Loucy (cell line): ENCODE results near the gene STRN3.

Experiments used
- H2AFZ ChIP-seq: fragments of 200-600 bp; sonication (generic); 2 replicates; pipeline ENCODE4 v1.6.0; 2016; ENCODE audit warnings: antibody characterized with exemption, mild to moderate bottlenecking, low read length, moderate library complexity
- H3F3A ChIP-seq: fragments of 200-600 bp; 2 replicates; pipeline ENCODE4 v1.6.0; 2016; ENCODE audit warnings: antibody characterized with exemption, low read depth, mild to moderate bottlenecking
- H3K27me3 ChIP-seq: fragments of 200-600 bp; sonication (generic); 2 replicates; pipeline ENCODE4 v1.6.1; 2014; ENCODE audit warnings: low read length, mild to moderate bottlenecking; ENCODE audit not compliant: insufficient read depth, poor library complexity, severe bottlenecking
- H3K36me3 ChIP-seq: fragments of 200-600 bp; sonication (generic); 2 replicates; pipeline ENCODE4 v1.6.1; 2016; ENCODE audit warnings: low read length; ENCODE audit not compliant: insufficient read depth
- H3K4me1 ChIP-seq: fragments of 200-600 bp; sonication (generic); 2 replicates; pipeline ENCODE4 v1.5.1; 2014; ENCODE audit warnings: low read length, mild to moderate bottlenecking; ENCODE audit not compliant: insufficient read depth, poor library complexity, severe bottlenecking
- H3K4me2 ChIP-seq: fragments of 200-600 bp; sonication (generic); 2 replicates; pipeline ENCODE4 v1.6.0; 2014; ENCODE audit warnings: antibody characterized with exemption, low read length, low read depth, mild to moderate bottlenecking; ENCODE audit not compliant: poor library complexity, severe bottlenecking
- H3K4me3 ChIP-seq: fragments of 200-600 bp; sonication (generic); 2 replicates; pipeline ENCODE4 v1.5.1; 2014; ENCODE audit warnings: low read length, mild to moderate bottlenecking, mixed read lengths; ENCODE audit not compliant: poor library complexity, severe bottlenecking
- H3K79me2 ChIP-seq: fragments of 200-600 bp; sonication (generic); 2 replicates; pipeline ENCODE4 v1.6.1; 2014; ENCODE audit warnings: low read length; ENCODE audit not compliant: insufficient read depth
- H3K9ac ChIP-seq: fragments of 200-600 bp; sonication (generic); 2 replicates; pipeline ENCODE4 v1.6.0; 2014; ENCODE audit warnings: mild to moderate bottlenecking, low read depth, low read length, moderate library complexity; ENCODE audit not compliant: poor library complexity, severe bottlenecking
- H3K9me2 ChIP-seq: fragments of 200-600 bp; sonication (generic); replicated peaks from 2 replicates; pipeline ENCODE4 v1.6.1; 2016; ENCODE audit warnings: low read depth, low read length, mixed read lengths
- H3K9me3 ChIP-seq: fragments of 200-600 bp; sonication (generic); 2 replicates; pipeline ENCODE4 v1.6.1; 2014; ENCODE audit warnings: mild to moderate bottlenecking, antibody characterized with exemption, low read length, low read depth; ENCODE audit not compliant: insufficient read depth
- H4K20me1 ChIP-seq: fragments of 200-600 bp; sonication (generic); 2 replicates; pipeline ENCODE4 v1.6.0; 2014; ENCODE audit warnings: antibody characterized with exemption, low read length, mild to moderate bottlenecking; ENCODE audit not compliant: insufficient read depth, poor library complexity, severe bottlenecking
- EZH2phosphoT487 ChIP-seq: fragments of 200-600 bp; IDR thresholded peaks from 2 replicates; pipeline ENCODE4 v1.6.1; 2018; ENCODE audit warnings: antibody characterized with exemption, mild to moderate bottlenecking, moderate library complexity, borderline replicate concordance
- TF ChIP-seq, protein P1 (sequence below): fragments of 200-600 bp; sonication (generic); conservative IDR thresholded peaks from 2 replicates; pipeline ENCODE4 v1.5.1; 2014; ENCODE audit warnings: mild to moderate bottlenecking, antibody characterized with exemption, low read length

STRN3 gene

GRCh38 chr14:30874120-30874998, 151.8 kb downstream of the STRN3 start, which contains the start of gene COCH:
TSS of gene COCH (plus strand) at chr14:30874559. CDS start at chr14:30874939, 380 bp downstream.
- no peaks in the 10 kb centered on the region for H3K9me2 ChIP-seq
- no peak for TF ChIP-seq EZH2phosphoT487
- TF ChIP-seq, protein P1, sequence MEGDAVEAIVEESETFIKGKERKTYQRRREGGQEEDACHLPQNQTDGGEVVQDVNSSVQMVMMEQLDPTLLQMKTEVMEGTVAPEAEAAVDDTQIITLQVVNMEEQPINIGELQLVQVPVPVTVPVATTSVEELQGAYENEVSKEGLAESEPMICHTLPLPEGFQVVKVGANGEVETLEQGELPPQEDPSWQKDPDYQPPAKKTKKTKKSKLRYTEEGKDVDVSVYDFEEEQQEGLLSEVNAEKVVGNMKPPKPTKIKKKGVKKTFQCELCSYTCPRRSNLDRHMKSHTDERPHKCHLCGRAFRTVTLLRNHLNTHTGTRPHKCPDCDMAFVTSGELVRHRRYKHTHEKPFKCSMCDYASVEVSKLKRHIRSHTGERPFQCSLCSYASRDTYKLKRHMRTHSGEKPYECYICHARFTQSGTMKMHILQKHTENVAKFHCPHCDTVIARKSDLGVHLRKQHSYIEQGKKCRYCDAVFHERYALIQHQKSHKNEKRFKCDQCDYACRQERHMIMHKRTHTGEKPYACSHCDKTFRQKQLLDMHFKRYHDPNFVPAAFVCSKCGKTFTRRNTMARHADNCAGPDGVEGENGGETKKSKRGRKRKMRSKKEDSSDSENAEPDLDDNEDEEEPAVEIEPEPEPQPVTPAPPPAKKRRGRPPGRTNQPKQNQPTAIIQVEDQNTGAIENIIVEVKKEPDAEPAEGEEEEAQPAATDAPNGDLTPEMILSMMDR, result no peak
- H3K9me3 ChIP-seq, result no peaks in the 10 kb centered on the region
- no peaks in the 10 kb centered on the region for H3K79me2 ChIP-seq
- no peak within 1 kb of the TSS for H3K4me3 ChIP-seq
- H3K4me2 ChIP-seq, result no peak within 1 kb of the TSS
- no peak within 1 kb of the TSS for H2AFZ ChIP-seq
- no peaks in the 10 kb centered on the region for H4K20me1 ChIP-seq
- no peaks in the 10 kb centered on the region for H3K36me3 ChIP-seq
- no peaks in the 10 kb centered on the region for H3K27me3 ChIP-seq
- no peaks in the 10 kb centered on the region for H3K4me1 ChIP-seq
- H3K9ac ChIP-seq, result no peak within 1 kb of the TSS
- no peaks in the 10 kb centered on the region for H3F3A ChIP-seq

- no peak overlapping the region for H3K4me3 ChIP-seq
- H3K4me2 ChIP-seq, result no peak overlapping the region
- TF ChIP-seq EZH2phosphoT487, result no peak
- TF ChIP-seq, protein P1, result no peak
- H2AFZ ChIP-seq, result no peak overlapping the region
- H3K27me3 ChIP-seq, result no peaks in the 10 kb centered on the region
- H3K9me3 ChIP-seq, result no peaks in the 10 kb centered on the region
- H3K4me1 ChIP-seq, result no peaks in the 10 kb centered on the region
- H4K20me1 ChIP-seq, result no peaks in the 10 kb centered on the region
- no peaks in the 10 kb centered on the region for H3F3A ChIP-seq
- no peaks in the 10 kb centered on the region for H3K9me2 ChIP-seq
- no peak overlapping the region for H3K9ac ChIP-seq
- no peaks in the 10 kb centered on the region for H3K36me3 ChIP-seq
- H3K79me2 ChIP-seq, result no peaks in the 10 kb centered on the region
These were observed 152.7 kb downstream of the STRN3 start for GRCh38 chr14:30873308-30874119.

- H3K4me2 ChIP-seq, result no peak overlapping the region
- no peaks in the 10 kb centered on the region for H3K27me3 ChIP-seq
- no peaks in the 10 kb centered on the region for H4K20me1 ChIP-seq
- no peak overlapping the region for H2AFZ ChIP-seq
- H3K4me3 ChIP-seq, result no peak overlapping the region
- no peaks in the 10 kb centered on the region for H3K36me3 ChIP-seq
- no peak for TF ChIP-seq EZH2phosphoT487
- TF ChIP-seq, protein P1, result no peak
- H3K79me2 ChIP-seq, result no peaks in the 10 kb centered on the region
- no peaks in the 10 kb centered on the region for H3K9me3 ChIP-seq
- no peaks in the 10 kb centered on the region for H3K4me1 ChIP-seq
- H3F3A ChIP-seq, result no peaks in the 10 kb centered on the region
- no peak overlapping the region for H3K9ac ChIP-seq
- H3K9me2 ChIP-seq, result no peaks in the 10 kb centered on the region
These were observed 153.6 kb downstream of the STRN3 start for GRCh38 chr14:30872602-30873001.
